Heart left ventricle (tissue), 13 donors: ENCODE measurements around the gene GPR152.

Source experiments
- CTCF ChIP-seq, 12 donors: fragments of 200-600 bp; sonication (generic) in 4 of 12; IDR thresholded peaks; one replicate each; pipeline versions ENCODE4 v1.5.0 to v1.8.0; 2018 to 2022; ENCODE audit warnings: antibody characterized with exemption in 12 of 12, mild to moderate bottlenecking in 5 of 12
- POLR2A ChIP-seq, 2 donors: fragments of 450-650 bp; IDR thresholded peaks; one replicate each; pipeline ENCODE4 v1.6.1; 2017; ENCODE audit warnings: antibody characterized with exemption in 2 of 2, mild to moderate bottlenecking in 2 of 2, moderate library complexity in 2 of 2
- donor health status: ischemic (EF 13 %, LVEDD 7.1; RV severe dilation, severe dysfunction).
- donor health status: DM: no; HTN: yes; CAD: no.
- donor health status: DM: no; HTN: no; CAD: no.
- donor health status: ischemic (EF 25% LVEDD 6.9; RV normal size, moderate dysfunction).
- donor health status: ischemic (EF 25% LVEDD 5.7; RV mildly dilated, moderate dysfunction).
- donor health status: ischemic (EF 35%, LVEDD 5.7; RV mildly dilated, moderate dysfunction).
- donor health status: nonischemic (EF 11% LVEDD 7.7; RV severe dilation, severe dysfunction).
- donor health status: DM: yes; HTN: yes; CAD: no.
- donor health status: PGD.
- donor health status: ischemic (EF 29% LVEDD 5.4; RV normal size, mild dysfunction).
- donor health status: nonischemic (EF 23%, LVEDD 6.1; RV moderate dilation, normal function).

- TF ChIP-seq POLR2A (IDR thresholded peaks at IDR 0.05) (no peak), CTCF (IDR thresholded peaks at IDR 0.05) (no peak)
Measured at GRCh38 chr11:67433536-67434394, 18.8 kb downstream of the GPR152 start.
